A549 (cell line): ENCODE data around the gene CDKN1A.

Experiments
- CEBPB ChIP-seq, 2 experiments: fragments of >200 bp in 1 of 2; sonication (Bioruptor Twin) in 1 of 2; formaldehyde crosslinking in 1 of 2; IDR thresholded peaks; 2 replicates each; pipeline ENCODE4 v1.6.1; 2012 to 2016
- CTCF ChIP-seq: fragments of >200 bp; sonication (Bioruptor Twin); formaldehyde crosslinking; IDR thresholded peaks from 3 replicates; pipeline ENCODE4 v1.5.1; 2016
- ZNF302 ChIP-seq: fragments of 250-450 bp; sonication (Bioruptor Pico); IDR thresholded peaks from 2 replicates; pipeline ENCODE4 v1.9.0; 2021; ENCODE audit warnings: inconsistent platforms, mild to moderate bottlenecking, moderate library complexity

GRCh38 chr6:36682328-36683144 is 4.0 kb downstream of the CDKN1A start:
- TF ChIP-seq CTCF (no peak), ZNF302 (no peak), CEBPB (IDR thresholded peaks at IDR 0.05) (no peak)
